Astrocyte of the cerebellum (primary cell): ENCODE measurements around the gene ANO7.

Source experiments
- DNase-seq: peaks from one replicate; pipeline ENCODE4 v3.0.0-alpha.2; 2011; ENCODE audit warnings: low read depth
- H3K4me3 ChIP-seq: 2 replicates; pipeline ENCODE4 v1.5.1; 2011; ENCODE audit warnings: mild to moderate bottlenecking, low read depth, low read length, moderate library complexity
- in situ Hi-C: cut with HindIII; loops from 2 replicates; pipeline ENCODE4 v1.10.0; 2017; ENCODE audit warnings: low sequenced_read_pairs
- TF ChIP-seq, protein P1 (sequence below): IDR thresholded peaks from 2 replicates; pipeline ENCODE4 v1.5.1; 2012; ENCODE audit warnings: low read length, low read depth, moderate library complexity, mild to moderate bottlenecking; ENCODE audit errors: missing control alignments

ANO7 gene

GRCh38 chr2:241261628-241262027 is 73.2 kb downstream of the ANO7 start:
- H3K4me3 ChIP-seq, result no peak overlapping the region
- no peak for DNase-seq
- in situ Hi-C loops, result no loop called here
- TF ChIP-seq, protein P1, sequence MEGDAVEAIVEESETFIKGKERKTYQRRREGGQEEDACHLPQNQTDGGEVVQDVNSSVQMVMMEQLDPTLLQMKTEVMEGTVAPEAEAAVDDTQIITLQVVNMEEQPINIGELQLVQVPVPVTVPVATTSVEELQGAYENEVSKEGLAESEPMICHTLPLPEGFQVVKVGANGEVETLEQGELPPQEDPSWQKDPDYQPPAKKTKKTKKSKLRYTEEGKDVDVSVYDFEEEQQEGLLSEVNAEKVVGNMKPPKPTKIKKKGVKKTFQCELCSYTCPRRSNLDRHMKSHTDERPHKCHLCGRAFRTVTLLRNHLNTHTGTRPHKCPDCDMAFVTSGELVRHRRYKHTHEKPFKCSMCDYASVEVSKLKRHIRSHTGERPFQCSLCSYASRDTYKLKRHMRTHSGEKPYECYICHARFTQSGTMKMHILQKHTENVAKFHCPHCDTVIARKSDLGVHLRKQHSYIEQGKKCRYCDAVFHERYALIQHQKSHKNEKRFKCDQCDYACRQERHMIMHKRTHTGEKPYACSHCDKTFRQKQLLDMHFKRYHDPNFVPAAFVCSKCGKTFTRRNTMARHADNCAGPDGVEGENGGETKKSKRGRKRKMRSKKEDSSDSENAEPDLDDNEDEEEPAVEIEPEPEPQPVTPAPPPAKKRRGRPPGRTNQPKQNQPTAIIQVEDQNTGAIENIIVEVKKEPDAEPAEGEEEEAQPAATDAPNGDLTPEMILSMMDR, result no peak

DNA sequence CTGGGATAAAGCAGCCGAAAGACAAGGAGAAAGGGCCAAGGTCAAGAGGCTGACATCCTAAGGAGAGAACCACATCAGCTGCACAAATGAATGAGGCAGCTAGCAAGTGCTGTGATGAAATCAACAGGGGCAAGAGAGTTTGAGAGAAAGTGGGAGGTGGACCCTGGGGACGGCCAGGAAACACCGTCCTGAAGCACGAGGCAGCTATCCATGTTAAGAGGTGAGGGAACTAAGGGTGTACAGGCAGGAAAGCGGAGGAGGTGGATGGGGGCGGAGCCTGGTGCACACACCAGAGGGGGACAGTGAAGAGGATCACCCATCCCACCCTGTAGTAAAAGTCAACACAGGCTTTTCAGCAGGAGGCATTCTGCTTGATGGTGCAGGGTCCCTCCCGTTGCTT is 74.6 kb downstream of the ANO7 start:
- TF ChIP-seq, protein P1, result no peak
- in situ Hi-C loops, result no loop called here
- no peak overlapping the region for H3K4me3 ChIP-seq
- no peak for DNase-seq

DNA sequence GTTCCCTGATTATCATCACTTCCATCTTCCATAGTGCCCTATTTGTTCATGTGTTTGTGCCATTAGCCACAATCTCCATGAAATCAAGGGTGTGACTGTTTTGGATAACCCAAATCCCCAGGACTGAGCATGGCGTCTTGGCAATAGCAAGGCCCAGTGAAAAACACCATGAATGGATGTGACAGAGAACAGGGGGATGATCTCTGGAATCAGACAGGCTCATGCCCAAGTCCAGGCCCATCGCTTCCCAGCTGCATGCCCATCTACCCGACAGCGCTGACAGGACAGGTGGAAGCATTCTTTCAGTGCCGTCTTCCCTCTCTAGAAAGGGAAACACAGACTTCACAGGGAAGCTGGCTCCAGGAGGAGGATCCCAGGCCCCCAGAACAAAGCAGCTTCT is 77.0 kb downstream of the ANO7 start:
- no peak for DNase-seq
- TF ChIP-seq, protein P1, result no peak
- in situ Hi-C loops, result no loop called here
- H3K4me3 ChIP-seq, result no peak overlapping the region

DNA sequence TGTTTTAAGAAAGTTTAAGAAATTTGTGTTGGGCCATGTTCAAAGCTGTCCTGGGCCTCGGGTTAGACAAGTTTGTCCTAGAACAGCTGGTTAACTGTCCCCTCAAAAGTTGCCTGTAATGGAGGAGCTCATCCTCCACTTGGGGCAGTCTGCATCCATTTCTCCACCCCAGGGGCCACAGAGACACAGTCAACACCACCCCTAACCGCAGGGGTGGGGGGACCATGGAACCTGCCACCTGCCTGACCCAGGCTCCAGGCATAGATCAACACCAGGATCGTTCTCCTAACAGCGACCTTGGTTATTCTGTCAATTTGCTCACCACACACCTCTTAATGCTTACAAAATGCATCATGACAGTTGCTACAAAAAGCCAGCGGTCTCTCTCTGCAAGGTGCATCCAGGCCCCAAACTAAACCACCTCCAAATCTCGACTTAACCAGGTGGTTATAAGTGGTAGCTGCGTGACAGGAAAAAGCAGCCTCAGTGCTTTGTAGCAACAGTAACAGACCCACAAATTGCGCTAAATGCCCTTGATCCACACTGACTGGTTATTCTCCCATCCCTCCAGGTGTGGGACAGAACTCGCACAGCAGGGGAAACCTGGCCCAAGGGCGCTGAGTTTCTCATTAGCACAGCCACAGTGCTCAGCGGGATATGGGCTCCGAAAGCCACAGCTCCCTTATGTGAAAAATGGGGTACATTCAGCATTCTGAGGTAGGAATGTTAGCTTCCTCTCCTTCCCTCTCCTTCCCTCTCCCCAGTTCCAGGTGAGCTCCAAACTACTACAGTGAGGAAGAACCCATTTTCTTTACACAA is 79.0 kb downstream of the ANO7 start:
- no peak for DNase-seq
- TF ChIP-seq, protein P1, result no peak
- in situ Hi-C loops, result no loop called here
- no peak overlapping the region for H3K4me3 ChIP-seq

DNA sequence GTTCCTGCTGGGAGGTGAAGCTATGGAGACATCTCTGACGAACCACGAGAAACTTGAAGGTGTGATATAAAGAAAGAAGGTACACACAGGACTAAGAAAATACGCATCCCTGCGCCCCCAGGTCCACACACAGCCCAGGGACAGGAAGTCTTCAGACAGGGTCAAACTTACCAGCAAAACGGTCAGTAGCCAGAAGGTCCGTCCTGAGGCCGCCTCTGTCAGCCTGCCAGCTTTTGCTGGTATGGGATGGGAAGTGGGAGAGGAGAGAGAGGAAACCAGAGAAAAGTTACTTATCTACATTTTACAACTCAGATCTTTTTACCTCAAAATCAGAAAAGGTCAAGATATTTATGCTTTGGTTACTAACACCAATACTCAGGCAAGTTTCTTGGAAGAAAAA is 79.8 kb downstream of the ANO7 start:
- TF ChIP-seq, protein P1, result no peak
- H3K4me3 ChIP-seq, result no peak overlapping the region
- in situ Hi-C loops, result no loop called here
- no peak for DNase-seq

DNA sequence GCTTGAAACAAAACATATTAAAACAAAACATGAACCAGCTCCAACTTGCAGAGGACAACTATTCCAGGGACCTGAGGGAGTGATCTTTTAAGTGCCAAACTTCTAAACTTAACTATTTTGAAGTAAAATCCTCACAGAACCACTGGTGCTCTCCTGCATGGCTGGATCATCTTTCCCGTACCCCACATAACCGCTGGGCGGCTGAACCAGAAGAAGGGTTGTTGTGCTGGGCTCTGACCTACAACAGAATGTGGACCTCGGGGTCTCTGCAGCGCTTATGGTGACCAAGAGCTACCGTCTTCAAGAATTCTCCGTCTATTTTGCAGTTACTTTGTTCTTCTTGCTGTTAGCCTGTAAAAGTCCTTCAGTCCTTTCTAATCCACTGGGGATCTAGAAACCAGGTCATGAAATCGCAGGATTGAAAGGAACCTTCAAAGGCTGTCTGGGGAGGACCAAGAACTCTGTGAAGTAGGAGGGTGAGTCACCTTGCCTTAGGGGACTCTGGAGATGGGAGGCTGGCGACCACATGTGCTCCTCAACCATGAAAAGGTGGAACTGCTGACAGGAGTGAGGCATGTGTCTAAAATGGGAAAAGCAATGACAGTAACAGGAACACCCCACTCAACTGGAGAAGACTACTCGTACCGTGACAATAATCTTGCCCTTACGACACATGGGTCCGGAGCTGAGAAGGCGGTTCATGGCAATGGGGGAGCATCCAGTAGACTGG is 80.4 kb downstream of the ANO7 start:
- no peak overlapping the region for H3K4me3 ChIP-seq
- TF ChIP-seq, protein P1, result no peak
- no peak for DNase-seq
- in situ Hi-C loops, result no loop called here
